ENCODE data around the gene PRKN. TPM values are rescaled to one million over a fixed set of nuclear protein-coding genes. Genes with fewer than 3 reads are reported as not detected.

Gene PRKN
- total RNA-seq, 1 experiment from 2014 or later, result 2.0 TPM

DNA sequence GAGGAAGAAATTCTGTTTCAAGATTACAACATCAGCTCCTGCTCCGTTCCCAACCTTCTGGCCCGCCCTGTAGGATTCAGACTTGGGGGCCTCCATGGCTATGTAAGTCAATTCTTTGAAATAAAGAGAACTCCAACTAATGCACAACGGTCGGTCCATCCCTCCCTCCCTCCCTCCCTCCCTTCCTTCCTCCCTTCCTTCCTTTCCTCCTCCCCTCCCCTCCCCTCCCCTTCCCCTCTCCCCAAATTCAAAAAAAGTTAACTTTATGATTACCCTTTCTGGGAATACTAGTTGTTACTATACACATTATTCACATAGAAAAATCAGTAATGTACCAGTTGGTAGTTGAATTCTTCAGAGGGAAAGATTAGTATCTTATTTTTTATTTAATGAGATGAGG, 1274.0 kb downstream of the PRKN start:
- Histone ChIP-seq H3K14ac (ENCODE audit: insufficient read depth, low read length) (no peak overlapping the region), H4K91ac (ENCODE audit: insufficient read length, low read depth, low read length) (no peak overlapping the region), H3K9ac (ENCODE audit: extremely low read depth, insufficient read length, low read length) (no peak overlapping the region), H3K23me2 (ENCODE audit: insufficient read length, low read depth, low read length, poor library complexity, severe bottlenecking) (no peaks in the 10 kb centered on the region), H4K5ac (ENCODE audit: insufficient read length, low read depth, low read length) (no peak overlapping the region), H2AK5ac (ENCODE audit: insufficient read length, low read length) (no peak overlapping the region), H3T11ph (ENCODE audit: low read length) (no peak overlapping the region), H3K4ac (ENCODE audit: low read depth, low read length) (no peak overlapping the region), H2BK12ac (ENCODE audit: insufficient read length, low read depth, low read length) (no peak overlapping the region), H3K23ac (ENCODE audit: insufficient read length, low read depth, low read length) (no peak overlapping the region), H3K4me1 (ENCODE audit: insufficient read depth, low read length) (no peaks in the 10 kb centered on the region), H3K4me2 (ENCODE audit: insufficient read depth, insufficient read length, low read length) (no peak overlapping the region), H3K18ac (ENCODE audit: insufficient read length, low read depth, low read length) (no peak overlapping the region), H2AFZ (ENCODE audit: low read length) (no peak overlapping the region), H3K27ac (ENCODE audit: insufficient read length, low read depth, low read length) (no peak overlapping the region), H4K8ac (replicated peaks; ENCODE audit: insufficient read length, low read depth, low read length) (no peak overlapping the region), H3K9me3 (ENCODE audit: control insufficient read depth, low read depth, low read length) (no peaks in the 10 kb centered on the region), H2BK120ac (ENCODE audit: low read depth, low read length, poor library complexity, severe bottlenecking) (no peak overlapping the region), H2BK20ac (ENCODE audit: low read depth, low read length, poor library complexity, severe bottlenecking) (no peak overlapping the region), H3K79me2 (ENCODE audit: insufficient read depth, low read length) (no peaks in the 10 kb centered on the region), H2BK5ac (ENCODE audit: insufficient read length, low read length) (no peak overlapping the region), H3K56ac (ENCODE audit: insufficient read length, low read depth, low read length) (no peak overlapping the region), H4K20me1 (ENCODE audit: control insufficient read depth, insufficient read depth, insufficient read length) (no peaks in the 10 kb centered on the region), H2BK15ac (ENCODE audit: low read depth, low read length) (no peak overlapping the region), H3K79me1 (ENCODE audit: insufficient read depth, low read depth, low read length, poor library complexity, severe bottlenecking) (no peaks in the 10 kb centered on the region), H3K27me3 (ENCODE audit: insufficient read depth, low read length) (no peaks in the 10 kb centered on the region)
- Mint-ChIP-seq H3K27me3 (ENCODE audit: low read depth) (peaks cover 2% of the 10 kb centered on the region), H3K9me3 (no peaks in the 10 kb centered on the region), H3K36me3 (ENCODE audit: insufficient read depth in 1 of 3, low read depth in 3 of 3) (no peaks in the 10 kb centered on the region), H3K27ac (no peak overlapping the region), H3K4me1 (peaks cover 0 to 2% of the 10 kb centered on the region in 2 experiments; a peak in 1 of 4 replicates), H3K4me3 (no peak overlapping the region)
- TF ChIP-seq, protein P1, sequence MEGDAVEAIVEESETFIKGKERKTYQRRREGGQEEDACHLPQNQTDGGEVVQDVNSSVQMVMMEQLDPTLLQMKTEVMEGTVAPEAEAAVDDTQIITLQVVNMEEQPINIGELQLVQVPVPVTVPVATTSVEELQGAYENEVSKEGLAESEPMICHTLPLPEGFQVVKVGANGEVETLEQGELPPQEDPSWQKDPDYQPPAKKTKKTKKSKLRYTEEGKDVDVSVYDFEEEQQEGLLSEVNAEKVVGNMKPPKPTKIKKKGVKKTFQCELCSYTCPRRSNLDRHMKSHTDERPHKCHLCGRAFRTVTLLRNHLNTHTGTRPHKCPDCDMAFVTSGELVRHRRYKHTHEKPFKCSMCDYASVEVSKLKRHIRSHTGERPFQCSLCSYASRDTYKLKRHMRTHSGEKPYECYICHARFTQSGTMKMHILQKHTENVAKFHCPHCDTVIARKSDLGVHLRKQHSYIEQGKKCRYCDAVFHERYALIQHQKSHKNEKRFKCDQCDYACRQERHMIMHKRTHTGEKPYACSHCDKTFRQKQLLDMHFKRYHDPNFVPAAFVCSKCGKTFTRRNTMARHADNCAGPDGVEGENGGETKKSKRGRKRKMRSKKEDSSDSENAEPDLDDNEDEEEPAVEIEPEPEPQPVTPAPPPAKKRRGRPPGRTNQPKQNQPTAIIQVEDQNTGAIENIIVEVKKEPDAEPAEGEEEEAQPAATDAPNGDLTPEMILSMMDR (conservative IDR thresholded peaks at IDR 0.05), result no peak
- DNase-seq, result no peak
- WGBS (ENCODE audit: extremely low coverage, insufficient read length, low lambda C conversion rate), result no CpG with 5 or more reads among the region's 4 CpGs
